ENCODE results near the gene RNF31.
A peak's percentile ranks its signal among the peaks of the same experiment; 100 is the strongest.

The RNF31 gene

GRCh38 chr14:24114532-24115421 is 32.5 kb upstream of the RNF31 start, which contains the start of the genes DCAF11 and NRL:
TSS of gene DCAF11 (plus strand) at chr14:24114777. CDS start at chr14:24115595, 818 bp downstream.
TSS of gene NRL (minus strand) at chr14:24114949. CDS start at chr14:24082848, 32,101 bp downstream.
- Mint-ChIP-seq H3K27ac (peak within 1 kb of the TSS; percentile 100), H3K4me3 (peak within 1 kb of the TSS; percentile 98), H3K27me3 (ENCODE audit: low read depth, poor library complexity) (peaks cover 10% of the 10 kb centered on the region), H3K9me3 (no peaks in the 10 kb centered on the region), H3K36me3 (ENCODE audit: low read depth) (peaks cover 33% of the 10 kb centered on the region), H3K4me1 (peaks cover 17% of the 10 kb centered on the region)
- TF ChIP-seq CTCF (IDR thresholded peaks at IDR 0.05) = no peak
- DNase-seq = peak; percentile 98

GRCh38 chr14:24115422-24116127 is 31.7 kb upstream of the RNF31 start:
- peaks cover 10% of the 10 kb centered on the region for H3K27me3 Mint-ChIP-seq (ENCODE audit: low read depth, poor library complexity)
- H3K4me1 Mint-ChIP-seq = peaks cover 17% of the 10 kb centered on the region
- TF ChIP-seq CTCF (IDR thresholded peaks at IDR 0.05) = no peak
- peaks cover 34% of the 10 kb centered on the region for H3K36me3 Mint-ChIP-seq (ENCODE audit: low read depth)
- peak; percentile 27 for DNase-seq
- peak overlapping the region; percentile 98 for H3K4me3 Mint-ChIP-seq
- H3K27ac Mint-ChIP-seq = peak overlapping the region; percentile 51
- H3K9me3 Mint-ChIP-seq = no peaks in the 10 kb centered on the region

GRCh38 chr14:24116128-24116814 is 31.0 kb upstream of the RNF31 start:
- TF ChIP-seq CTCF (IDR thresholded peaks at IDR 0.05) = no peak
- no peak for DNase-seq
- peak overlapping the region; percentile 98 for H3K4me3 Mint-ChIP-seq
- peaks cover 17% of the 10 kb centered on the region for H3K4me1 Mint-ChIP-seq
- H3K27ac Mint-ChIP-seq = no peak overlapping the region
- H3K36me3 Mint-ChIP-seq (ENCODE audit: low read depth) = peaks cover 40% of the 10 kb centered on the region
- H3K9me3 Mint-ChIP-seq = no peaks in the 10 kb centered on the region
- peaks cover 10% of the 10 kb centered on the region for H3K27me3 Mint-ChIP-seq (ENCODE audit: low read depth, poor library complexity)

GRCh38 chr14:24117179-24117578 is 30.1 kb upstream of the RNF31 start:
- Mint-ChIP-seq H3K4me1 (peaks cover 17% of the 10 kb centered on the region), H3K27me3 (ENCODE audit: low read depth, poor library complexity) (peaks cover 14% of the 10 kb centered on the region), H3K4me3 (no peak overlapping the region), H3K27ac (no peak overlapping the region), H3K9me3 (no peaks in the 10 kb centered on the region), H3K36me3 (ENCODE audit: low read depth) (peaks cover 45% of the 10 kb centered on the region)
- no peak for TF ChIP-seq CTCF (IDR thresholded peaks at IDR 0.05)
- DNase-seq = no peak

- no peak overlapping the region for H3K4me3 Mint-ChIP-seq
- peaks cover 51% of the 10 kb centered on the region for H3K36me3 Mint-ChIP-seq (ENCODE audit: low read depth)
- peaks cover 17% of the 10 kb centered on the region for H3K4me1 Mint-ChIP-seq
- TF ChIP-seq CTCF (IDR thresholded peaks at IDR 0.05) = no peak
- no peak for DNase-seq
- no peaks in the 10 kb centered on the region for H3K9me3 Mint-ChIP-seq
- H3K27me3 Mint-ChIP-seq (ENCODE audit: low read depth, poor library complexity) = peaks cover 14% of the 10 kb centered on the region
- H3K27ac Mint-ChIP-seq = no peak overlapping the region
These were observed 27.6 kb upstream of the RNF31 start for GRCh38 chr14:24119691-24120090.
